Left lung (tissue), 10 donors: ENCODE measurements around the gene H2BK1. TPM values are rescaled to one million over a fixed set of nuclear protein-coding genes. Genes with fewer than 3 reads are reported as not detected.

Experiments
- ATAC-seq: fragments of 200-7000 bp; cut with Tn5 transposase; one replicate; pipeline ENCODE4 v1.9.1; 2020; ENCODE audit warnings: moderate library complexity
- DNase-seq, 4 donors: peaks; one replicate each; pipeline ENCODE4 v3.0.0-alpha.2; 2013 to 2020
- H3K27ac ChIP-seq, 2 donors: fragments of 200-600 bp; sonication (generic) in 1 of 2; one replicate each; pipeline versions ENCODE4 v1.5.0 to v1.8.0; 2020 to 2021
- H3K27me3 ChIP-seq, 2 donors: fragments of 200-600 bp; sonication (generic) in 1 of 2; one replicate each; pipeline versions ENCODE4 v1.5.0 to v1.8.0; 2020 to 2021
- H3K36me3 ChIP-seq, 2 donors: fragments of 200-600 bp; sonication (generic) in 1 of 2; one replicate each; pipeline versions ENCODE4 v1.5.0 to v1.8.0; 2020 to 2021
- H3K4me1 ChIP-seq, 2 donors: fragments of 200-600 bp; one replicate each; pipeline ENCODE4 v1.8.0; 2021
- H3K4me3 ChIP-seq, 2 donors: fragments of 200-600 bp; sonication (generic) in 1 of 2; one replicate each; pipeline versions ENCODE4 v1.5.0 to v1.8.0; 2020 to 2021; ENCODE audit warnings: mild to moderate bottlenecking in 1 of 2
- H3K9me3 ChIP-seq, 2 donors: fragments of 200-600 bp; sonication (generic) in 1 of 2; one replicate each; pipeline versions ENCODE4 v1.5.0 to v1.8.0; 2020 to 2021
- intact Hi-C, 2 donors: fragments of 100-400 bp; cut with DNase I; formaldehyde crosslinking; loops; one replicate each; pipeline versions ENCODE4 v1.11.2 to v1.14.2; 2022
- polyA plus RNA-seq, 6 donors: library from polyadenylated mRNA; unstranded; fragments of 120-200 nt; gene quantifications; one replicate each; pipeline ENCODE4 v1.2.1, GENCODE V29; 2013; ENCODE audit not compliant: insufficient read length in 6 of 6
- total RNA-seq, 2 donors: library from RNA; stranded (reverse); fragmentation: NEBNext Ultra II Directional; extraction: Animal tissue kit (Norgen Biotek cat#: 25700); gene quantifications; one replicate each; pipeline ENCODE4 v1.2.1, GENCODE V29; 2021
- TF ChIP-seq, protein P1 (sequence below), 2 donors: fragments of 200-600 bp; sonication (generic) in 1 of 2; IDR thresholded peaks; one replicate each; pipeline versions ENCODE4 v1.5.0 to v1.8.0; 2021; ENCODE audit warnings: antibody characterized with exemption in 2 of 2
- donor health status: DM: no; HTN: yes; CAD: no.
- donor health status: DM: no; HTN: no; CAD: no.

H2BK1 gene
- total and polyA plus RNA-seq, 8 donors: not detected

DNA sequence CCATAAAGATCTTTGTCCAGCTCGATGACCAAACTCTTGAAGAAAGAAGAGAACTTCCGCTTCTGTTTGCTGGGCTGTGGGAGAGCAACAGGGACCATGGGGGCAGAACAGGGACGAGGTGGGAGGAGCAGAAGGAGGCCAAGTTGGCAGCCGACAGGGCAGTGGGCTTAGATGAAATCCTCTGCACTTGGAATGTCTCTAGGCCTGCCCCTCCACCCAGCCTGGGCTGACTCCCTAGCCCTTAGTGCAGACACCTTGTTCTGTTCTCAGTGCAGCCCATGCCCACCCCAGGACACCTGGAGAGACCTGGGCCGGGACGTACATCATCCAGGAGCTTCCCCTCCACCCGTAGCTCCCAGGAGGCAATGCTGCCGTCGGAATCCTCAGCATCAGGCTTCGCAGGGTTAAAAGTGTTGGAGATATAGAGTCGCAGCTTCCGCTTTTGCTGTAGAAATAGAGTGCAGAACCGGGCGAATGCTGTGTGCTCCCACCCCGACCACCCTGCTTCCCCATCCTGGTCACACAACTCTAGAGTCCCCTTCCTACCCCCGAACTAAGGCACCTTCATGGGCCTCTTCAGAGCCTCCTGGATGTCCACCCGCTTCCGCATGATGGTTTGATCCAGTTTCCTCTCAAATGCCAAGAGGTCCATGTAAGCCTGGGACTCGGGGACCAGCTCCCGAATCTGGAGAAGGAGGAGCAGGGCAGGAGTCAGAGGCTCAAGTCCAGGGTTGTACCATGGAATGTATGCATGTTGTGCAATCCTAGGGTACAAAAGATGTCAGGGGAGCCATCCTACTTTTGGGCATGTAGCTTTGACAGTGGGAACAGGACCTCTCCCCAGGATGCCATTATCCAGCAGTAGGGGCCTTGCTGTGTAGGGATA lies 32.1 kb upstream of the H2BK1 start:
- H3K4me3 ChIP-seq: no peak overlapping the region
- no peak overlapping the region for H3K27ac ChIP-seq
- TF ChIP-seq, protein P1, sequence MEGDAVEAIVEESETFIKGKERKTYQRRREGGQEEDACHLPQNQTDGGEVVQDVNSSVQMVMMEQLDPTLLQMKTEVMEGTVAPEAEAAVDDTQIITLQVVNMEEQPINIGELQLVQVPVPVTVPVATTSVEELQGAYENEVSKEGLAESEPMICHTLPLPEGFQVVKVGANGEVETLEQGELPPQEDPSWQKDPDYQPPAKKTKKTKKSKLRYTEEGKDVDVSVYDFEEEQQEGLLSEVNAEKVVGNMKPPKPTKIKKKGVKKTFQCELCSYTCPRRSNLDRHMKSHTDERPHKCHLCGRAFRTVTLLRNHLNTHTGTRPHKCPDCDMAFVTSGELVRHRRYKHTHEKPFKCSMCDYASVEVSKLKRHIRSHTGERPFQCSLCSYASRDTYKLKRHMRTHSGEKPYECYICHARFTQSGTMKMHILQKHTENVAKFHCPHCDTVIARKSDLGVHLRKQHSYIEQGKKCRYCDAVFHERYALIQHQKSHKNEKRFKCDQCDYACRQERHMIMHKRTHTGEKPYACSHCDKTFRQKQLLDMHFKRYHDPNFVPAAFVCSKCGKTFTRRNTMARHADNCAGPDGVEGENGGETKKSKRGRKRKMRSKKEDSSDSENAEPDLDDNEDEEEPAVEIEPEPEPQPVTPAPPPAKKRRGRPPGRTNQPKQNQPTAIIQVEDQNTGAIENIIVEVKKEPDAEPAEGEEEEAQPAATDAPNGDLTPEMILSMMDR (IDR thresholded peaks at IDR 0.05): no peak
- H3K9me3 ChIP-seq: no peaks in the 10 kb centered on the region
- intact Hi-C loops: loop anchor here in 1 of 2 donors (10.0 kb wide), 1 partner anchor 62 kb away; no protein-coding TSS in a partner anchor
- DNase-seq: no peak
- peaks cover 0 to 51% of the 10 kb centered on the region in 2 donors for H3K36me3 ChIP-seq
- peaks cover 15 to 35% of the 10 kb centered on the region in 2 donors for H3K27me3 ChIP-seq
- no peak for ATAC-seq
- H3K4me1 ChIP-seq: peaks cover 14 to 49% of the 10 kb centered on the region in 2 donors

DNA sequence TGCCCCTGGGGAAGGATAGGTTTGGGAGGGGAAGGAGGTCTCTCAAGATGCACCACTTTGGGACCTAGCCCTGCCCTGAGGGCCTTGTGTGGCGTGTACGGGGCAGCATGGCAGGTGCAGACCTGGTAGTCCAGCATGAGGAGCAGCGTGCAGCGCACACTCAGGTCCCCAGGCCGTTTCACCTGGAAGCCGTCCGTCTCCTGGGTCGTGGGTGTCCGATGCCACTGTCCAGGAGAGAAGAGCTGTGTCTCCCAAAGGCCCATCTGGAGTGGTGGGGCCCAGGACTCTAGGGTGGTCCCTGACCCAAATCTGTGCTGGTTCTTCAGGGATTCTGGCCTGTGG lies 31.4 kb upstream of the H2BK1 start:
- peaks cover 15 to 29% of the 10 kb centered on the region in 2 donors for H3K27me3 ChIP-seq
- no peaks in the 10 kb centered on the region for H3K9me3 ChIP-seq
- H3K27ac ChIP-seq: no peak overlapping the region
- no peak overlapping the region for H3K4me3 ChIP-seq
- H3K4me1 ChIP-seq: peaks cover 14 to 42% of the 10 kb centered on the region in 2 donors
- H3K36me3 ChIP-seq: peaks cover 0 to 58% of the 10 kb centered on the region in 2 donors
- ATAC-seq (no peak), DNase-seq (no peak)
- TF ChIP-seq, protein P1 (IDR thresholded peaks at IDR 0.05): no peak
- intact Hi-C loops: loop anchor here in 1 of 2 donors (10.0 kb wide), 1 partner anchor 63 kb away; no protein-coding TSS in a partner anchor

DNA sequence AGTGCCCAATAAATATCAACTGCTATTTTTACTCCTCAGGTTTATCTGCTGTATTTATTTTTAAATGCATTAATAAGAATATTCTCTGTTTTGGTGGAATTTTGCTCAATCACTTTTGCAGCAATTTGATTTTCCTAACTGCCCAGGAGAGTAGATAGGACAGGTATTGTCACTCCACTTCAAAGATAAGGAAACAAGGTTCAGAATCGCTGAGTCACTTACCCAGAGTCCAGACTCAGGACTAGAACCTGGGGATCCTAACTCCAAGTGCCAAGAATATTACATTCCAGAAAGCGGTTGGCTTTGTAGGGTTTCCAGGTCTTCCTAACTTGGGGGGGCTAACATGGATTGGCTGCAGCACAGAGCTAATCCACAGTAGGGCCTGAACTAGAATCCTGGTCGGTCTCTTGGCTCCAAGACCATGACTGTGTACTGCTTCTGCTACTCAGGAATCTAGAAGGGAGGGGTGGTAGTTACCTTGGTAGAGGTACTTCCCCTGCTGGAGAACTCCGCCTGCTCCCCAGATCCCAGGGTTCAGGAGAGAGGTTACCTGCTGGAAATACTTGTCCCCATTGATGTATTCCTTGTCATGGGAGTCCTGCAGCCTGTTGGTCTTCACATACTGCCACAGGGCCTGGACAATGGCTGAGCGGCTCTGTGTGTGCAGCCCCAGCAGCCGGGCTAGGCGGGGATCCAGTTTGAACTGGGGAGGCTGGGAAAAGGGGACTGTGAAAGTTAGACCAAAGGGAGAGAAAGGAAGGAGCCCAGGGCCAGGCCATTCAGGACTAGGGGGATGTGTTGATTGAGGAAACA lies 30.9 kb upstream of the H2BK1 start:
- Histone ChIP-seq H3K9me3 (no peaks in the 10 kb centered on the region), H3K4me1 (peaks cover 14 to 37% of the 10 kb centered on the region in 2 donors), H3K4me3 (no peak overlapping the region), H3K36me3 (peaks cover 0 to 64% of the 10 kb centered on the region in 2 donors), H3K27me3 (peaks cover 15 to 23% of the 10 kb centered on the region in 2 donors), H3K27ac (no peak overlapping the region)
- DNase-seq (no peak), ATAC-seq (no peak)
- intact Hi-C loops: loop anchor here in 1 of 2 donors (10.0 kb wide), 1 partner anchor 64 kb away; no protein-coding TSS in a partner anchor
- TF ChIP-seq, protein P1 (IDR thresholded peaks at IDR 0.05): no peak

DNA sequence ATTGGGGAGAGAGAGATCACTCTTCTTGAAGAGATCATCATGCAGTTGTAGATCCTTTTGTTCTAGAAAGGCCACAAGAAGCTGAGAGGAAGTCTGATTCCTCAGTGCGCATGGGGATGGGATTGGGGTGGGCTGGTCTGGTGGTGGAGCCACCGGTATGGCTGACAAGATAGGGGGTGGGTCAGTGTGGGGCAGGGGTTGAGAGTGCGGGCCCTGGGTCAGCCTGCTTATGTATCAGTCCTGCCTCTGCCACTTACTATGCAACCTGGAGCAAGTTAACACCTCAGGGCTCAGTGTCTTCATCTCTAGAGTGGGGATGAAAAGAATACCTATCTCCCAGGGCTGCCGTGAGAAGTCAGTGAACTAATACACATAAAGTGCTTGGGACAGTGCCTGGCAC lies 30.2 kb upstream of the H2BK1 start:
- peaks cover 10 to 31% of the 10 kb centered on the region in 2 donors for H3K4me1 ChIP-seq
- H3K36me3 ChIP-seq: peaks cover 0 to 70% of the 10 kb centered on the region in 2 donors
- TF ChIP-seq, protein P1 (IDR thresholded peaks at IDR 0.05): no peak
- H3K27ac ChIP-seq: no peak overlapping the region
- no peak overlapping the region for H3K4me3 ChIP-seq
- no peak for ATAC-seq
- H3K9me3 ChIP-seq: no peaks in the 10 kb centered on the region
- DNase-seq: no peak
- peaks cover 11 to 17% of the 10 kb centered on the region in 2 donors for H3K27me3 ChIP-seq
- intact Hi-C loops: loop anchor here in 1 of 2 donors (10.0 kb wide), 1 partner anchor 64 kb away; no protein-coding TSS in a partner anchor
